AG09319 (cell line): ENCODE data around the gene DAAM1.

ENCODE experiments used
- DNase-seq: peaks from one replicate; pipeline ENCODE4 v3.0.0-alpha.2; 2010; ENCODE audit warnings: low read depth; ENCODE audit errors: extremely low read depth
- TF ChIP-seq, protein P1 (sequence below): IDR thresholded peaks from 2 replicates; pipeline ENCODE4 v1.5.1; 2011; ENCODE audit warnings: low read depth, mild to moderate bottlenecking, inconsistent platforms, low read length, moderate library complexity

DAAM1 gene

DNA sequence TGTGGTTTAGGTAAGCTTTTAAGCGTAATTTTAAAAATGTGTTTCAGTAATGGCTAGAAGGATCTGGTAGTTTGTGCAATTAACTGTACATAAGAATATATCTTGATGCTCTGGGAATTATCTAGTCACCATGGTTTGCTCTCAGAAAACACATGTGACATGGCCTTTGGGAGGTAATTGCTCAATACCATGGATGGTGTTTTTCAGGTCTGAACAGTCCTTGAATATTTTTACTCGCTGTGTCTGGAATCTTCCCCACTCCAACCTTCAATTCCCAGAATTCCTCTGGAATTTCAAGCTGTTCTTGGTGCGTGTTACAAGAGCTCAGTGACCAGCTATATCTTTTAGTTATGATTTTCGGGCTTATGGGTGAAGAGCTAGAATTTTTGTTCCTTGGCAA, 85.3 kb downstream of the DAAM1 start:
- TF ChIP-seq, protein P1, sequence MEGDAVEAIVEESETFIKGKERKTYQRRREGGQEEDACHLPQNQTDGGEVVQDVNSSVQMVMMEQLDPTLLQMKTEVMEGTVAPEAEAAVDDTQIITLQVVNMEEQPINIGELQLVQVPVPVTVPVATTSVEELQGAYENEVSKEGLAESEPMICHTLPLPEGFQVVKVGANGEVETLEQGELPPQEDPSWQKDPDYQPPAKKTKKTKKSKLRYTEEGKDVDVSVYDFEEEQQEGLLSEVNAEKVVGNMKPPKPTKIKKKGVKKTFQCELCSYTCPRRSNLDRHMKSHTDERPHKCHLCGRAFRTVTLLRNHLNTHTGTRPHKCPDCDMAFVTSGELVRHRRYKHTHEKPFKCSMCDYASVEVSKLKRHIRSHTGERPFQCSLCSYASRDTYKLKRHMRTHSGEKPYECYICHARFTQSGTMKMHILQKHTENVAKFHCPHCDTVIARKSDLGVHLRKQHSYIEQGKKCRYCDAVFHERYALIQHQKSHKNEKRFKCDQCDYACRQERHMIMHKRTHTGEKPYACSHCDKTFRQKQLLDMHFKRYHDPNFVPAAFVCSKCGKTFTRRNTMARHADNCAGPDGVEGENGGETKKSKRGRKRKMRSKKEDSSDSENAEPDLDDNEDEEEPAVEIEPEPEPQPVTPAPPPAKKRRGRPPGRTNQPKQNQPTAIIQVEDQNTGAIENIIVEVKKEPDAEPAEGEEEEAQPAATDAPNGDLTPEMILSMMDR = no peak
- no peak for DNase-seq

DNA sequence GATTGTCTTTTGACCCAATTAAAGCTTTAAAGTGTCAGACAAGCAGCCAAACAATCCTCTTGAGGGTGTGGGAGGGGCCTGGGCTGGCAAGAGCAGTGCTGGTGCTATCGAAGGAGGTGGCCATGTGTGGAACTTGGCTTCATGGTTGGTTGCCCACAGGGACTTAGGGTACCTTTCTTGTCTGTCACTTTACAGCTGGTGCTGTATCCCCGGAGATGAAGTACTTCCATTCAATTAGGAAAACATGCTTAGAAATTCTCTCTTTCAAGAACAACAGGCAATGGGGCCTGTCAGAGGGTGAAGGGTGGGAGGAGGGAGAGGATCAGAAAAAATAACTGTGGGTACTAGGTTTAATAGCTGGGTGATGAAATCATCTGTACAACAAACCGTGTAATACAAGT, 86.5 kb downstream of the DAAM1 start:
- DNase-seq = no peak
- TF ChIP-seq, protein P1 = no peak

DNA sequence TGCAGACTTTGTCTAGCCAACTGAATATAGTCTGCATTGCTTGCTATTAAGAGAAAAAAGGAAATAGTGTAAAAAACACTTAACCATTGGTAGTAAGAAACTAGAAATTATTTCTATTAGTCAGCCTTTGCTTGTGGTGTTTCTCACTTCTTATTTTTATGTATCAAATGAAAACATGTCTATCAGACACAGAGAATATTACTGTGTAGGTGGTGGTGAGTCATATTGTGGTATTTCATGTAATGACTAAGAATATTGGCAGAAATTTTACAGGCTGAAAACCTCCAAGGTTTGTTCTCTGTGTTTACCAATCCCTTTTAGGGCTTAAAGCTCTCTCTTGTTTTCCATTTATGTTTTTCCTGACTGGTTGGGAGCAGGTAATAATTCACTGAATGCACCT, 87.2 kb downstream of the DAAM1 start:
- no peak for DNase-seq
- TF ChIP-seq, protein P1 = no peak

DNA sequence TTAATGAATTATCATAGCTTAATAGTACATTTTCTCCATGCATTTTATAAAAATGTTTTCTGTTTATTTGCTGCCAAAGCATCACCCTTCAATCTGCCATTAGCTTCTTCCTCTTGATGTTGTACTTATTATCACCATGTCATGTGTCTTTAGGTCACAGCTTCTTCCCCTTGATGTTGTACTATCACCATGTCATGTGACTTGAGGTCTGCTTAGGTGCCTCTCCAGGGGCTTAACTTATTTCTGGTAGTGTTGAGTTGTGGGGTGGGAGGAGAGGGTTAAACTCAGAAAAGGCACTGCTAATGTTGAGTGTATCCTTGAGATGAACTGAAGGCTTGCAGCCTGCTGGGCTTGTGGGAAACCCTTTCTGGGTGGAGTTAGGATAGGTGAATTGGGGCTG, 87.8 kb downstream of the DAAM1 start:
- no peak for DNase-seq
- TF ChIP-seq, protein P1 = no peak

DNA sequence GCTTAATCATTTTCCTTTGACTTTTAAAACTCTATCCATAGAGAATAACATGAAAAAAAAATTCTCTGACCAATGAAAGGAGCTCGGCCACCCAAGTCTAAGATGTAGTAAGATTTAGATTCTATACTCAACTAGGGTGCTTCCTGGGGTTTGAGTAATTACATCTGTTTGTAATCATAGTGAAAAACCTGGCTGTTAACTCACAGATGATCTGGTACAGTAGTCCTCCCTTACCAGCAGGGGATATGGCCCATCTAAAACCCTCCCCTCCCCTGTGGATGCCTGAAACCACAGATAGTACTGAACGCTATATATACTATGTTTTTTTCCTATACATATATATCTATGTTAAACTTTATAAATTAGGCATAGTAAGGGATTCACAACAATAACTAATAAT, 89.2 kb downstream of the DAAM1 start:
- TF ChIP-seq, protein P1 = no peak
- no peak for DNase-seq

DNA sequence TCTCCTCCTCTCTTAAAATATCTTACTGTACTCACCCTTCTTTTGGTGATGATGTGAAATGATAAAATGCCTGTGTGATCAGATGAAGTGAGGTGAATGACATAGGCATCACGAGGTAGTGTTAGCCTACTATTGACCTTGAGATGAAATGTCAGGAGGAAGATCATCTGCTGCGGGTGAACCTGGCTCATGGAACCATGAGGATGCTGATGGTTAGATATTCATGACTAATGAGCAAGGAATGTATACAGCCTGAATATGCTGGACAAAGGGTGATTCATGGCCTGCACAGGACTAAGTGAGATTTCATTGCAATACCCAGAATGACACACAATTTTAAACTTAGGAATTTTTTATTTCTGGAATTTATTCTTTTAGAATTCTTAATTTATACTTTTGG, 89.6 kb downstream of the DAAM1 start:
- no peak for DNase-seq
- TF ChIP-seq, protein P1 = no peak

DNA sequence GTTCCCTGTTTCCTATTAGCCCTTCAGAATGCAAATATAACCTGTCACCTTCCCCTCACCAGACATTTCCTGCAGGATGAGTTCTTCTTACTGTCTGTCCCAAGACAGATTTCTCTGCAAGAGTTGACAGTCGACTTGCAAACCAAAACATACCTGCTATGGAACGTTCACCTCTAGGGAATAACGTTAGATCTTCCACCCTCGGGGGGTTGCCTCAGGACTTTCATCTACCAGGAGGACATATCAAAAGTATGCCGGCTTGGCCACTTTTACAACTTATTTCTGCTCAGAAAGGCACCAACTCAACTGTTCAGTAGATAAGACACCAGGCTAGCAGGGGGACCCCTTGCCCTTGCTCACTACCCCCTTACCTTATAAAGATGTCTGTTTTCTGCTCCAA, 92.5 kb downstream of the DAAM1 start:
- no peak for DNase-seq
- TF ChIP-seq, protein P1 = no peak
